Measurements from ENCODE around the gene BCLAF1.

Gene BCLAF1, protein sequence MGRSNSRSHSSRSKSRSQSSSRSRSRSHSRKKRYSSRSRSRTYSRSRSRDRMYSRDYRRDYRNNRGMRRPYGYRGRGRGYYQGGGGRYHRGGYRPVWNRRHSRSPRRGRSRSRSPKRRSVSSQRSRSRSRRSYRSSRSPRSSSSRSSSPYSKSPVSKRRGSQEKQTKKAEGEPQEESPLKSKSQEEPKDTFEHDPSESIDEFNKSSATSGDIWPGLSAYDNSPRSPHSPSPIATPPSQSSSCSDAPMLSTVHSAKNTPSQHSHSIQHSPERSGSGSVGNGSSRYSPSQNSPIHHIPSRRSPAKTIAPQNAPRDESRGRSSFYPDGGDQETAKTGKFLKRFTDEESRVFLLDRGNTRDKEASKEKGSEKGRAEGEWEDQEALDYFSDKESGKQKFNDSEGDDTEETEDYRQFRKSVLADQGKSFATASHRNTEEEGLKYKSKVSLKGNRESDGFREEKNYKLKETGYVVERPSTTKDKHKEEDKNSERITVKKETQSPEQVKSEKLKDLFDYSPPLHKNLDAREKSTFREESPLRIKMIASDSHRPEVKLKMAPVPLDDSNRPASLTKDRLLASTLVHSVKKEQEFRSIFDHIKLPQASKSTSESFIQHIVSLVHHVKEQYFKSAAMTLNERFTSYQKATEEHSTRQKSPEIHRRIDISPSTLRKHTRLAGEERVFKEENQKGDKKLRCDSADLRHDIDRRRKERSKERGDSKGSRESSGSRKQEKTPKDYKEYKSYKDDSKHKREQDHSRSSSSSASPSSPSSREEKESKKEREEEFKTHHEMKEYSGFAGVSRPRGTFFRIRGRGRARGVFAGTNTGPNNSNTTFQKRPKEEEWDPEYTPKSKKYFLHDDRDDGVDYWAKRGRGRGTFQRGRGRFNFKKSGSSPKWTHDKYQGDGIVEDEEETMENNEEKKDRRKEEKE

GRCh38 chr6:136289579-136290409, at the start of gene BCLAF1:
Gene BCLAF1 (minus strand): TSS chr6:136289846. CDS start chr6:136279866, 9,980 bp downstream.
- DNase-seq: peak; percentile 98

DNA sequence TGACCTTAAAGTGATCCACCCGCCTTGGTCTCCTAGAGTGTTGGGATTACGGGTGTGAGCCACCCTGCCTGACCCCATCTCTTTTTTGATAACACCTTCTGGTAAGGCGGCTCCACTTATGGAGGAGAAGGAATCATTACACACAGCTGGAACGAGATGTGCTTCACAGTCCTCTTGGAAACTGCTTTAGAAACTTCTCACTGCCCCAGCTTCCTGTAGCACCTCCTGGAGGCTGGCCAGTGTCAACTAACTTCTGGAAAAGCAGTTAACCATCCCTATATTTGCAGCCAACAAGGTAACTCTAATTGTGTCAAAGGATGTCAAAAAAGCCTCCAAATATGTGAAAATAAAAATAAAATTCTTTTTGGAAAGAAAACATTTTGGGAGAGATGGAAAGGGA, 48.8 kb upstream of the BCLAF1 start:
- DNase-seq: no peak

GRCh38 chr6:136337606-136338005, 48.0 kb upstream of the BCLAF1 start:
- no peak for DNase-seq

DNA sequence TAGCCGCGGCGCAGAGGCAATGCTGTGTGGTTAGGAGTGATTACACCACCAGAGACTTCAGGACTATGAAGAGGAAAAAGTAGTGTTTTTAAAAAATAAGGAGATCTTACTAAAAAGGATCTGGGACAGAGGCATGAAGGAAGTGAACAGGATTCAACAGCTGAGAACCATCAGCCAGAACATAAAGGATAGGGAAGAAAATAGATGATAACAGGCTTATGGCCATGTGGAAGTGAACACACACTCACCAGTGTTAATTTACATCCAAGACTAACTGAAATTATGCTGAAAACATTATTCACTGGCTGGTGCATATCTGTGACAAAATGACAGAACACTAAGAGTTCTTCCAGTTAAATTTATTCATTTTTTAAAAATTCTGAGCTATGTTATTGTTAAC, 47.5 kb upstream of the BCLAF1 start:
- DNase-seq: no peak

DNA sequence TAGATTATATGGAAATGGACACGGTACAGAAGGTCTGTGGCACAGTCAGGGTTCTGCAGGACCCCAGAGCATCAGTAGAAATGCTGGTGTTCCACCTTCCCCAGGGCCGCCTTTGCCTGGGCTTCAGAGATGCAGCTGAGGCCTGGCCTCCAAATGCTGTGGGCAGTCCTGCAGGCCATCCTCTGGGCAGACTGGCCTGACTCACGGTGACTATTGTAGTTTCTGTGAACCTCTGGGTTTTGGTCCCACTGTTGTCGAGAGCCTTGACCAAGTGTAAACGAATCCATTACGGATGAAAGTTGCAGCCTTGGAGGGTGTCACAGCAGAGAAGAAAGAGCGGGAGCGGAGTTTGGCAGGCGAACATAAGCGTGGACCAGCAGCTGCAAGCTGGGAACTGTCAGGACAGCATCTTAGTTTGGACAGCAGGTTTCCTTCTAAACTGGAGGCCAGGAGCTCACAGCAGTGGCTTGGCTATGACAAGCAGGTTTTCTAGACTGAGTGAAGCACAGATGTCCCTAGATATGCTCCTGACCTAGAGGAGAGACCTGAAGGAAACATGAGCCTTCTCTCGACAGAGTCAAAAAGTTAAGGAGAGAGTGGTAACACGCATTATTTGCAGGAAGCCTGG, 46.2 kb upstream of the BCLAF1 start:
- DNase-seq: no peak

DNA sequence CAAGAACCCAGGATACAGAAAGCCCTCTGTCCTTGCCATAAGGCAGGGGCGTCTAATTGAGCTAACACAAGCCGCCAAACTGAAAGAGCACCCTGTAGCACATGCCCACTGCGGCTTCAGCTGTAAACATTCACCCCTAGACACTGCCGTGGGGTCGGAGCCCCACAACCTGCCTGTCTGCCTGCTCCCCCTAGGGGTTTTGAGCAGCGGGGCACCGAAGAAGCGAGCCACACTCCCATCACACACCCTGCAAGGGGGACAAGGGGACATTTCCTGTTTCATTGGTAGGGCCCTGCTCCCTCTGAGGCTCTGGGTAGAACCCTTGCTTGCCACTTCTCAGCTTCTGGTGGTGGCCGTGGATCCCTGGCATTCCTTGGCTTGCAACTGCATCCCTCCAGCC, 45.2 kb upstream of the BCLAF1 start:
- DNase-seq: no peak

GRCh38 chr6:136334465-136334846, 44.8 kb upstream of the BCLAF1 start:
- no peak for DNase-seq

DNA sequence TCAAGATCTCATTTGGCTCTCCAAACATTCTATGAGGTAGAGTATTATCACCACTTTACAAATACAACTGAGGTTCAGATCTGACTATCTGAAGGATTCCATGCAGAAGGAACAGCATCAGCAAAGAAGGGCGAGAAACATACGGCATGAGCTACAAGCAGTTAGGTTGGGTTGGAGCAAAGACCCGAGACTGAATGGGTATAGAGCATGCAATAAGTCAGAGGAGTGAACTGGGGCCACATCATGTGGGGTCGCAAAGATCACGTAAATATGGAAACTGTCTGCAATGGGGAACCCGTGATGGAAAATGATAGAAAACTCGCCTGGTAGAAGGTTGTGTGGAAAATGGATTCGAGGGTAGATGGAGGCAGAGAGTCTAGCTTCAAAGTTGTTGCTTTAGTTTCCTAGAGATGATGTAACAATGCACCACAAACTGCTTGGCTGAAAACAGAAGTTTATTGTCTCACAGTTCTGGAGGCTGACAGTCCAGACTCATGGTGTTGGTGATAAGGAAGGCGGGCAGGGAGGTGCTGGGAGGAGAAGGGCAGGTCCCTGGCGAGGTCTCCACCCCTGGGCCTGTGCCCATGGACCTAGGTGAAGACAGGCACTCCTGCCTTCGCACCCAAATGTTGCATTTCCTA, 44.3 kb upstream of the BCLAF1 start:
- DNase-seq: no peak

- DNase-seq: no peak
Measured at GRCh38 chr6:136331461-136331860, 41.8 kb upstream of the BCLAF1 start.

- no peak for DNase-seq
Measured at GRCh38 chr6:136330634-136331033, 41.0 kb upstream of the BCLAF1 start.

GRCh38 chr6:136326038-136326553, 36.5 kb upstream of the BCLAF1 start:
- DNase-seq: no peak

GRCh38 chr6:136324686-136325380, 35.2 kb upstream of the BCLAF1 start:
- DNase-seq: no peak

DNA sequence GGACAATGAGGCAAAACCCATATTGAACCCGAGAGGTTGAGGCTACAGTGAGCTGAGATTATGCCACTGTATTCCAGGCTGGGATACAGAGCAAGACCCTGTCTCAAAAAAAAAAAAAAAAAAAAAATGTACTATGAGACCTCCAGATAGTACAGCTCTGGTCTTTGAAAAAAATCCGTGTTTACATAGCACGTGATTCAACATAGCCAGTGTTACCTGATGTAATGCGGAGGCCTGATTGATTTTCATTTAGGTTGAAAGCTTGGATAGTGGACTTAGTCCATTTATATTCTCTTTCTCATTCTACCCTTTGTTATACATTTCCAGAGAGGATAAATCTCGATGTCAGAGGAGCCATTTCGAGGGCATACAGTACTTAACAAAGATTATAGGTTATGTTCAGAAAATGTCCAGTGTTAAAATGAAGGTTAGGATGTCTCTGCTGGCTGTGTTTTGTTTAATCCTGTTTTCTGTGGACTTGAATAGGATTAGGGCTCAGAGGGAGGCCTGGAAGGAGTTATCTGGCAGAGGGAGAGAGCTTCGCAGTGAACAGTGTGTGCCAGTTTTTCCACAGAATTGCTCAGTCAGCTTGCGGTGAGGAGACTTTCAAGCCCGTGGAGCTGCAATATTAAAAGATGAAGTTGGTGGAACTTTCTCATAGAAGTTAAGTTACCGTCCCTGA, 33.9 kb upstream of the BCLAF1 start:
- DNase-seq: no peak

- DNase-seq: no peak
Measured at GRCh38 chr6:136319732-136320131, 30.1 kb upstream of the BCLAF1 start.

GRCh38 chr6:136318676-136319075, 29.0 kb upstream of the BCLAF1 start:
- DNase-seq: no peak

GRCh38 chr6:136317971-136318370, 28.3 kb upstream of the BCLAF1 start:
- DNase-seq: no peak

- no peak for DNase-seq
Measured at GRCh38 chr6:136317021-136317694, 27.5 kb upstream of the BCLAF1 start.

DNA sequence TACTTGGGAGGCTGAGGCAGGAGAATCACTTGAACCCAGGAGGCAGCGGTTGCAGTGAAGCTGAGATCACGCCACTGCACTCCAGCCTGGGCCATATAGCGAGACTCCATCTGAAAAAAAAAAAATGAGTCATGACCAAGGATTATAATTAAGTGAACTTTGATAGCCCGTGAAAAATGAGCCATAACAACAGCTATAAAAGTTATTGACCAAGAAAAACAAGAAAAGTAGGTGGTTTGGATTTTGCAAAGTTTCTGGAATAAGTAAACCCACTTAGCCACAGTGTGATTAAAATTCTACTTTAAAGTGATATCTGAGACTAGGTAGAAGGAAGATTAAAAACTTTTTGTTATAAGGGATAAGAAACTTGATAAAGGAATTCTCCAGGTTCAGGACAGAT, 25.9 kb upstream of the BCLAF1 start:
- no peak for DNase-seq

GRCh38 chr6:136312975-136313374, 23.3 kb upstream of the BCLAF1 start:
- no peak for DNase-seq
